GM18508 (cell line): ENCODE data around the gene KLHL18.
"Not testable (repeated sequence)": the region's sequence is repeated elsewhere in the genome, so short reads cannot be mapped to it uniquely, and the experiment has no call there.

Experiments
- ATAC-seq: cut with Tn5 transposase; IDR thresholded peaks from one replicate; pipeline ENCODE4 v1.9.1; 2021; ENCODE audit warnings: moderate number of reproducible peaks; ENCODE audit not compliant: insufficient read depth, unreplicated experiment

Gene KLHL18

GRCh38 chr3:47309231-47309630 is 26.5 kb downstream of the KLHL18 start:
- not testable (repeated sequence) for ATAC-seq

- no peak for ATAC-seq
Observed at GRCh38 chr3:47310391-47310790, 27.6 kb downstream of the KLHL18 start.

- no peak for ATAC-seq
Observed at GRCh38 chr3:47313341-47314055, 30.8 kb downstream of the KLHL18 start.

- ATAC-seq, result no peak
Observed at GRCh38 chr3:47314056-47314764, 31.5 kb downstream of the KLHL18 start.

GRCh38 chr3:47315069-47315647 is 32.4 kb downstream of the KLHL18 start:
- no peak for ATAC-seq

GRCh38 chr3:47316151-47316550 is 33.4 kb downstream of the KLHL18 start:
- not testable (repeated sequence) for ATAC-seq

GRCh38 chr3:47318916-47319315 is 36.2 kb downstream of the KLHL18 start:
- ATAC-seq, result no peak

GRCh38 chr3:47319956-47320355 is 37.2 kb downstream of the KLHL18 start:
- no peak for ATAC-seq

- no peak for ATAC-seq
Observed at GRCh38 chr3:47323431-47324277, 40.9 kb downstream of the KLHL18 start.

- ATAC-seq, result no peak
Observed at GRCh38 chr3:47324278-47324865, 41.6 kb downstream of the KLHL18 start.

- no peak for ATAC-seq
Observed at GRCh38 chr3:47333907-47334306, 51.2 kb downstream of the KLHL18 start.

GRCh38 chr3:47337656-47338055 is 54.9 kb downstream of the KLHL18 start:
- no peak for ATAC-seq

- ATAC-seq, result no peak
Observed at GRCh38 chr3:47339951-47340350, 57.2 kb downstream of the KLHL18 start.

GRCh38 chr3:47340866-47341265 is 58.1 kb downstream of the KLHL18 start:
- no peak for ATAC-seq

GRCh38 chr3:47342151-47342550 is 59.4 kb downstream of the KLHL18 start:
- ATAC-seq, result no peak

GRCh38 chr3:47342812-47343211 is 60.1 kb downstream of the KLHL18 start:
- no peak for ATAC-seq

- no peak for ATAC-seq
Observed at GRCh38 chr3:47343471-47343971, 60.8 kb downstream of the KLHL18 start.

- no peak for ATAC-seq
Observed at GRCh38 chr3:47344971-47345370, 62.2 kb downstream of the KLHL18 start.

GRCh38 chr3:47347217-47347801 is 64.6 kb downstream of the KLHL18 start:
- ATAC-seq, result no peak
